H1 (cell line): ENCODE measurements around the gene CDK8. TPM values are rescaled to one million over a fixed set of nuclear protein-coding genes. Genes with fewer than 3 reads are reported as not detected.

ENCODE experiments used
- EGR1 ChIP-seq: IDR thresholded peaks from 2 replicates; pipeline ENCODE4 v1.6.1; 2011; ENCODE audit warnings: low read depth, low read length, borderline replicate concordance
- HDAC2 ChIP-seq, 2 experiments: fragments of 300-600 bp in 1 of 2; sonication (generic) in 1 of 2; IDR thresholded peaks; 2 replicates each; pipeline ENCODE4 v1.6.1; 2011 to 2012; ENCODE audit warnings: low read depth in 2 of 2, low read length in 2 of 2, mild to moderate bottlenecking in 2 of 2, moderate library complexity in 2 of 2, borderline replicate concordance in 1 of 2, inconsistent platforms in 1 of 2
- SUZ12 ChIP-seq: fragments of 200-600 bp; sonication (generic); IDR thresholded peaks from 2 replicates; pipeline ENCODE4 v1.6.1; 2012; ENCODE audit warnings: mild to moderate bottlenecking, inconsistent platforms, low read length, moderate library complexity, mixed read lengths
- TAF7 ChIP-seq: optimal IDR thresholded peaks from 2 replicates; pipeline ENCODE3; 2011; ENCODE audit warnings: low read depth, mild to moderate bottlenecking, inconsistent platforms, low read length, moderate library complexity, borderline replicate concordance
- ZNF274 ChIP-seq: IDR thresholded peaks from 2 replicates; pipeline ENCODE4 v1.7.0; 2012; ENCODE audit warnings: low read length, borderline replicate concordance; ENCODE audit errors: extremely low read depth
- polyA plus RNA-seq, 7 experiments: library from polyadenylated mRNA; depleted of rRNA in 3 of 7; stranded (reverse) in 5 of 7; unstranded in 2 of 7; fragments of >200 nt in 5 of 7; fragments of 200-250 nt in 2 of 7; gene quantifications; 1 replicate in 5 of 7; 2 replicates in 1 of 7; 4 replicates in 1 of 7; pipeline versions ENCODE4 v1.2.1 to v1.2.3, GENCODE V29; 2011 to 2013; ENCODE audit warnings: missing spikeins in 2 of 7, mixed read lengths in 2 of 7
- total RNA-seq: library from RNA; stranded (reverse); fragmentation: NEBNext Ultra II Directional; extraction: Animal tissue kit (Norgen Biotek cat#: 25700); gene quantifications from 2 replicates; pipeline ENCODE4 v1.2.1, GENCODE V29; 2021
- TF ChIP-seq, protein P1 (sequence below): IDR thresholded peaks from 2 replicates; pipeline ENCODE4 v1.6.1; 2011; ENCODE audit warnings: low read length, improper control_type of control experiment

CDK8 gene
- total and polyA plus RNA-seq, 2 of the 8 experiments (the other 6 are each of a cell fraction or from before 2014, with no cell fraction given) = 22.1 to 25.6 TPM

DNA sequence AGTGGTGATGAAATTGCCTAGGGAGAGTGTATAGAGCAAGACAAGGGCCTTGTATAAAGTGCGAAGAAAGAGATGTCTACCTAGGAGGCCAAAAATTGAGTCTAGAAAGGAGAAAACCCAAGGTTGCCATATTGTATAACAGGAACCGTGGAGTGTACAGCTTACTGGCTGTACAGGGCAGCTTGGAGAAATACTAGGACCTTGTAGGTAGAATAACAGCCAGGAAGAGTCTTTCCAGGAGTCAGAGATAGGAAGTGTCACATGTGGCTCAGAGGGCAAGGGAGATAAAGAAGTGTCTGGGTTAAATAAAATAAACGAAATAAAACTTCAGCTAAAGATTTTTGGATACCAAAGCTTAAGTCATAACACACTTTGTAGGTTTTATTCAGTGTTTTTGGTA, 12.4 kb downstream of the CDK8 start (continued):
- TF ChIP-seq, protein P1, sequence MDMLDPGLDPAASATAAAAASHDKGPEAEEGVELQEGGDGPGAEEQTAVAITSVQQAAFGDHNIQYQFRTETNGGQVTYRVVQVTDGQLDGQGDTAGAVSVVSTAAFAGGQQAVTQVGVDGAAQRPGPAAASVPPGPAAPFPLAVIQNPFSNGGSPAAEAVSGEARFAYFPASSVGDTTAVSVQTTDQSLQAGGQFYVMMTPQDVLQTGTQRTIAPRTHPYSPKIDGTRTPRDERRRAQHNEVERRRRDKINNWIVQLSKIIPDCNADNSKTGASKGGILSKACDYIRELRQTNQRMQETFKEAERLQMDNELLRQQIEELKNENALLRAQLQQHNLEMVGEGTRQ = no peak
- TF ChIP-seq HDAC2 (IDR thresholded peaks at IDR 0.05; ENCODE audit: borderline replicate concordance in 1 of 2, low read depth in 2 of 2, low read length in 2 of 2) = no peak
- TF ChIP-seq SUZ12 = no peak
- TF ChIP-seq EGR1 = no peak
- no peak for TF ChIP-seq ZNF274
- no peak for TF ChIP-seq TAF7
